HEK293T (cell line): ENCODE results near the gene AMT.

Experiments used
- CTCF ChIA-PET: fragments of 350-600 bp; formaldehyde crosslinking; extraction: SDS; loops from one replicate; lab custom pipeline; 2021; ENCODE audit warnings: antibody characterized with exemption, inconsistent platforms; lab: Yijun Ruan, JAX
- POLR2A ChIA-PET: fragments of 350-600 bp; formaldehyde crosslinking; extraction: SDS; loops from one replicate; lab custom pipeline; 2020; ENCODE audit warnings: antibody characterized with exemption, inconsistent platforms; lab: Yijun Ruan, JAX
- DNase-seq: peaks from one replicate; pipeline ENCODE4 v3.0.0; 2012; ENCODE audit warnings: mixed read lengths; ENCODE audit errors: extremely low spot score
- ARNT ChIP-seq: fragments of 450-650 bp; IDR thresholded peaks from 2 replicates; pipeline ENCODE4 v1.6.1; 2017; ENCODE audit warnings: mild to moderate bottlenecking
- BHLHE40 ChIP-seq: fragments of 450-650 bp; IDR thresholded peaks from 2 replicates; pipeline ENCODE4 v1.6.1; 2016; ENCODE audit warnings: mild to moderate bottlenecking, moderate library complexity, borderline replicate concordance
- CTBP1 ChIP-seq: fragments of 450-650 bp; IDR thresholded peaks from 2 replicates; pipeline ENCODE4 v1.6.1; 2016; ENCODE audit warnings: borderline replicate concordance
- ELF4 ChIP-seq: fragments of 450-650 bp; IDR thresholded peaks from 2 replicates; pipeline ENCODE4 v1.6.1; 2017; ENCODE audit warnings: antibody characterized with exemption
- FOXA1 ChIP-seq: fragments of 450-650 bp; IDR thresholded peaks from 2 replicates; pipeline ENCODE4 v1.6.1; 2016; ENCODE audit warnings: mild to moderate bottlenecking
- FOXK2 ChIP-seq: fragments of 450-650 bp; IDR thresholded peaks from 2 replicates; pipeline ENCODE4 v1.6.1; 2016; ENCODE audit warnings: mild to moderate bottlenecking
- FOXM1 ChIP-seq: fragments of 450-650 bp; IDR thresholded peaks from 2 replicates; pipeline ENCODE4 v1.6.1; 2017; ENCODE audit warnings: mild to moderate bottlenecking, borderline replicate concordance
- HDGF ChIP-seq: fragments of 450-650 bp; IDR thresholded peaks from 2 replicates; pipeline ENCODE4 v1.6.1; 2017; ENCODE audit warnings: antibody characterized with exemption, borderline replicate concordance
- L3MBTL2 ChIP-seq: fragments of 450-650 bp; conservative IDR thresholded peaks from 2 replicates; pipeline ENCODE4 v1.6.1; 2016; ENCODE audit warnings: mild to moderate bottlenecking
- LEF1 ChIP-seq: fragments of 450-650 bp; IDR thresholded peaks from 2 replicates; pipeline ENCODE4 v1.6.1; 2017; ENCODE audit warnings: mild to moderate bottlenecking, borderline replicate concordance
- NFRKB ChIP-seq: fragments of 450-650 bp; IDR thresholded peaks from 2 replicates; pipeline ENCODE4 v1.6.1; 2016; ENCODE audit warnings: mild to moderate bottlenecking, moderate library complexity
- PKNOX1 ChIP-seq: fragments of 450-650 bp; IDR thresholded peaks from 2 replicates; pipeline ENCODE4 v1.6.1; 2016
- SP1 ChIP-seq: fragments of 450-650 bp; IDR thresholded peaks from 2 replicates; pipeline ENCODE4 v1.6.1; 2017
- SUZ12 ChIP-seq: fragments of 450-650 bp; IDR thresholded peaks from 2 replicates; pipeline ENCODE4 v1.6.1; 2016; ENCODE audit warnings: mild to moderate bottlenecking
- TARDBP ChIP-seq: fragments of 450-650 bp; IDR thresholded peaks from 2 replicates; pipeline ENCODE4 v1.6.1; 2016
- ZNF384 ChIP-seq: fragments of 450-650 bp; IDR thresholded peaks from 2 replicates; pipeline ENCODE4 v1.6.1; 2016

The AMT gene

GRCh38 chr3:49466085-49466484 is 43.8 kb upstream of the AMT start:
- POLR2A ChIA-PET: no interaction called here
- no peak for DNase-seq
- TF ChIP-seq BHLHE40 (no peak), SP1 (no peak), ZNF384 (no peak), ARNT (no peak), PKNOX1 (no peak), FOXM1 (no peak), FOXA1 (no peak), NFRKB (no peak), HDGF (no peak), CTBP1 (no peak), LEF1 (no peak)
- CTCF ChIA-PET: interaction anchor here (0.6 kb wide), 1 partner anchor 13 kb away, joined by 7 read pairs; no protein-coding TSS in a partner anchor

- POLR2A ChIA-PET: no interaction called here
- CTCF ChIA-PET: interaction anchor here (0.6 kb wide), 1 partner anchor 13 kb away, joined by 7 read pairs; no protein-coding TSS in a partner anchor
- no peak for DNase-seq
- TF ChIP-seq FOXA1 (no peak), ARNT (no peak), SP1 (no peak), ELF4 (no peak), LEF1 (no peak), NFRKB (no peak), ZNF384 (no peak), CTBP1 (no peak)
Measured at GRCh38 chr3:49465270-49466034, 43.2 kb upstream of the AMT start.

GRCh38 chr3:49462222-49462621 is 39.9 kb upstream of the AMT start:
- no peak for DNase-seq
- ChIA-PET POLR2A (interaction anchor here (1.8 kb wide), 1 partner anchor 122 kb away, joined by 6 read pairs; the partner anchor contains the start of gene USP4), CTCF (no interaction called here)
- TF ChIP-seq LEF1 (no peak), TARDBP (no peak), NFRKB (no peak), ELF4 (no peak)

GRCh38 chr3:49461443-49462171 is 39.3 kb upstream of the AMT start:
- DNase-seq: no peak
- CTCF ChIA-PET: no interaction called here
- TF ChIP-seq SP1 (no peak), FOXM1 (no peak), LEF1 (no peak), TARDBP (no peak), ZNF384 (no peak), FOXK2 (no peak), SUZ12 (no peak), PKNOX1 (no peak), FOXA1 (no peak), L3MBTL2 (no peak), ELF4 (no peak), NFRKB (no peak), ARNT (no peak), BHLHE40 (no peak), CTBP1 (no peak), HDGF (no peak)
- POLR2A ChIA-PET: interaction anchor here (1.8 to 3.2 kb wide), 2 partner anchors 9 to 122 kb away, joined by 6 to 20 read pairs; partner anchors contain the start of genes DAG1 and USP4

GRCh38 chr3:49460956-49461355 is 38.7 kb upstream of the AMT start:
- DNase-seq: no peak
- ChIA-PET POLR2A (interaction anchor here (3.2 kb wide), 1 partner anchor 9 kb away, joined by 20 read pairs; the partner anchor contains the start of gene DAG1), CTCF (no interaction called here)
- no peak for TF ChIP-seq SUZ12

GRCh38 chr3:49460188-49460890 is 38.1 kb upstream of the AMT start:
- CTCF ChIA-PET: interaction anchor here (0.6 to 0.8 kb wide), 2 partner anchors 11 to 13 kb away, joined by 3 read pairs; no protein-coding TSS in a partner anchor
- TF ChIP-seq PKNOX1: no peak
- no peak for TF ChIP-seq L3MBTL2
- TF ChIP-seq ELF4: no peak
- TF ChIP-seq FOXM1: no peak
- no peak for TF ChIP-seq SUZ12
- TF ChIP-seq FOXA1: no peak
- TF ChIP-seq TARDBP: no peak
- TF ChIP-seq BHLHE40: no peak
- TF ChIP-seq CTBP1: no peak
- no peak for DNase-seq
- POLR2A ChIA-PET: interaction anchor here (3.2 kb wide), 1 partner anchor 10 kb away, joined by 20 read pairs; the partner anchor contains the start of gene DAG1
